H9 (cell line): ENCODE results near the gene HOOK2. TPM values are rescaled to one million over a fixed set of nuclear protein-coding genes. Genes with fewer than 3 reads are reported as not detected.
A peak's percentile ranks its signal among the peaks of the same experiment; 100 is the strongest.

ENCODE experiments used
- DNase-seq: peaks from one replicate; pipeline ENCODE4 v3.0.0-alpha.2; 2017
- H2AFZ ChIP-seq: one replicate; pipeline ENCODE4 v1.6.1; 2013; ENCODE audit warnings: mild to moderate bottlenecking, low read length, control low read depth, moderate library complexity
- H2AK5ac ChIP-seq: 2 replicates; pipeline ENCODE4 v1.6.1; 2013; ENCODE audit warnings: low read length, control low read depth, mixed read lengths; ENCODE audit not compliant: insufficient read length
- H2BK120ac ChIP-seq: one replicate; pipeline ENCODE4 v1.6.1; 2013; ENCODE audit warnings: low read depth, mild to moderate bottlenecking, low read length, control low read depth, inconsistent platforms; ENCODE audit not compliant: poor library complexity, severe bottlenecking
- H2BK12ac ChIP-seq: 2 replicates; pipeline ENCODE4 v1.6.1; 2013; ENCODE audit warnings: low read length, control low read depth, mixed read lengths, low read depth; ENCODE audit not compliant: insufficient read length
- H2BK15ac ChIP-seq: 2 replicates; pipeline ENCODE4 v1.6.1; 2013; ENCODE audit warnings: low read depth, low read length, control low read depth
- H2BK20ac ChIP-seq: one replicate; pipeline ENCODE4 v1.6.1; 2013; ENCODE audit warnings: low read depth, mild to moderate bottlenecking, low read length, control low read depth, inconsistent platforms; ENCODE audit not compliant: poor library complexity, severe bottlenecking
- H2BK5ac ChIP-seq: 2 replicates; pipeline ENCODE4 v1.6.1; 2013; ENCODE audit warnings: low read length, control low read depth, mixed read lengths; ENCODE audit not compliant: insufficient read length
- H3K14ac ChIP-seq: 2 replicates; pipeline ENCODE4 v1.6.1; 2013; ENCODE audit warnings: low read length, control low read depth; ENCODE audit not compliant: insufficient read depth
- H3K18ac ChIP-seq: 2 replicates; pipeline ENCODE4 v1.6.1; 2013; ENCODE audit warnings: low read depth, mild to moderate bottlenecking, mixed read lengths, low read length, control low read depth; ENCODE audit not compliant: insufficient read length
- H3K23ac ChIP-seq: 2 replicates; pipeline ENCODE4 v1.6.1; 2013; ENCODE audit warnings: low read length, control low read depth, mixed read lengths, low read depth; ENCODE audit not compliant: insufficient read length
- H3K23me2 ChIP-seq: 2 replicates; pipeline ENCODE4 v1.6.1; 2013; ENCODE audit warnings: low read depth, mild to moderate bottlenecking, mixed read lengths, low read length, control low read depth; ENCODE audit not compliant: insufficient read length, poor library complexity, severe bottlenecking
- H3K27ac ChIP-seq: 2 replicates; pipeline ENCODE4 v1.5.1; 2013; ENCODE audit warnings: low read length, control low read depth, mixed read lengths, low read depth; ENCODE audit not compliant: insufficient read length
- H3K27me3 ChIP-seq: 2 replicates; pipeline ENCODE4 v1.6.1; 2013; ENCODE audit warnings: low read length, control low read depth, inconsistent platforms; ENCODE audit not compliant: insufficient read depth
- H3K4ac ChIP-seq: 2 replicates; pipeline ENCODE4 v1.6.1; 2013; ENCODE audit warnings: low read depth, mild to moderate bottlenecking, control low read depth, inconsistent platforms, low read length, moderate library complexity
- H3K4me1 ChIP-seq: 2 replicates; pipeline ENCODE4 v1.6.1; 2013; ENCODE audit warnings: low read length, control low read depth, inconsistent platforms; ENCODE audit not compliant: insufficient read depth
- H3K4me2 ChIP-seq: 2 replicates; pipeline ENCODE4 v1.6.1; 2013; ENCODE audit warnings: low read length, control low read depth, mixed read lengths; ENCODE audit not compliant: insufficient read length, insufficient read depth
- H3K56ac ChIP-seq: 2 replicates; pipeline ENCODE4 v1.6.1; 2013; ENCODE audit warnings: low read depth, mild to moderate bottlenecking, mixed read lengths, low read length, control low read depth; ENCODE audit not compliant: insufficient read length
- H3K79me1 ChIP-seq: 2 replicates; pipeline ENCODE4 v1.6.1; 2013; ENCODE audit warnings: low read depth, mild to moderate bottlenecking, moderate library complexity, low read length, control low read depth, inconsistent platforms; ENCODE audit not compliant: insufficient read depth, poor library complexity, severe bottlenecking
- H3K79me2 ChIP-seq: 2 replicates; pipeline ENCODE4 v1.6.1; 2013; ENCODE audit warnings: low read length, control low read depth, inconsistent platforms; ENCODE audit not compliant: insufficient read depth
- H3K9ac ChIP-seq: 2 replicates; pipeline ENCODE4 v1.6.1; 2013; ENCODE audit warnings: low read length, control low read depth, mixed read lengths; ENCODE audit not compliant: insufficient read length; ENCODE audit errors: extremely low read depth
- H3K9me3 ChIP-seq: one replicate; pipeline ENCODE4 v1.6.1; 2013; ENCODE audit warnings: low read depth, low read length, inconsistent platforms; ENCODE audit not compliant: control insufficient read depth
- H3T11ph ChIP-seq: one replicate; pipeline ENCODE4 v1.6.1; 2013; ENCODE audit warnings: mild to moderate bottlenecking, low read length, control low read depth, inconsistent platforms
- H4K20me1 ChIP-seq: one replicate; pipeline ENCODE4 v1.6.1; 2013; ENCODE audit not compliant: control insufficient read depth, insufficient read length, insufficient read depth
- H4K5ac ChIP-seq: 2 replicates; pipeline ENCODE4 v1.6.1; 2013; ENCODE audit warnings: low read depth, mild to moderate bottlenecking, mixed read lengths, low read length, control low read depth; ENCODE audit not compliant: insufficient read length
- H4K8ac ChIP-seq: replicated peaks from 2 replicates; pipeline ENCODE4 v1.6.1; 2013; ENCODE audit warnings: low read length, control low read depth, mixed read lengths, low read depth; ENCODE audit not compliant: insufficient read length
- H4K91ac ChIP-seq: 2 replicates; pipeline ENCODE4 v1.6.1; 2013; ENCODE audit warnings: low read depth, mild to moderate bottlenecking, moderate library complexity, mixed read lengths, low read length, control low read depth; ENCODE audit not compliant: insufficient read length
- H3K27ac Mint-ChIP-seq, 3 experiments: 2 replicates in 2 of 3; 3 replicates in 1 of 3; pipeline ENCODE4 v1.8.0; 2020 to 2021; ENCODE audit warnings: mixed read lengths in 3 of 3, mild to moderate bottlenecking in 1 of 3, moderate library complexity in 1 of 3
- H3K27me3 Mint-ChIP-seq: 2 replicates; pipeline ENCODE4 v1.8.0; 2021; ENCODE audit warnings: low read depth, mild to moderate bottlenecking, moderate library complexity, mixed read lengths
- H3K36me3 Mint-ChIP-seq, 3 experiments: 2 replicates in 2 of 3; 3 replicates in 1 of 3; pipeline ENCODE4 v1.8.0; 2020 to 2021; ENCODE audit warnings: low read depth in 3 of 3, mixed read lengths in 3 of 3; ENCODE audit not compliant: insufficient read depth in 1 of 3
- H3K4me1 Mint-ChIP-seq, 2 experiments: 2 replicates each; pipeline ENCODE4 v1.8.0; 2020; ENCODE audit warnings: mixed read lengths in 2 of 2
- H3K4me3 Mint-ChIP-seq, 2 experiments: 2 replicates in 1 of 2; 3 replicates in 1 of 2; pipeline ENCODE4 v1.8.0; 2020 to 2021; ENCODE audit warnings: mild to moderate bottlenecking in 2 of 2, mixed read lengths in 2 of 2, moderate library complexity in 1 of 2
- H3K9me3 Mint-ChIP-seq, 2 experiments: 2 replicates in 1 of 2; 3 replicates in 1 of 2; pipeline ENCODE4 v1.8.0; 2020; ENCODE audit warnings: mild to moderate bottlenecking in 2 of 2, mixed read lengths in 2 of 2, moderate library complexity in 1 of 2
- WGBS: extraction: QIAGEN DNeasy Blood & Tissue Kit; methylation state at CpG from one replicate; pipeline ENCODE4 v1.1.7; 2013; ENCODE audit warnings: missing lambda C conversion rate, low lambda C conversion rate, mixed read lengths; ENCODE audit not compliant: insufficient read length; ENCODE audit errors: extremely low coverage; 5-methylcytosine and 5-hydroxymethylcytosine counted together
- total RNA-seq: library from RNA; stranded (reverse); gene quantifications from 2 replicates; pipeline ENCODE4 v1.2.1, GENCODE V29; 2021
- TF ChIP-seq, protein P1 (sequence below): fragments of 200-600 bp; sonication (generic); conservative IDR thresholded peaks from 3 replicates; pipeline ENCODE4 v1.8.0; 2021; ENCODE audit warnings: antibody characterized with exemption, mild to moderate bottlenecking

The HOOK2 gene
- total RNA-seq, 1 experiment from 2014 or later: 64.7 TPM

DNA sequence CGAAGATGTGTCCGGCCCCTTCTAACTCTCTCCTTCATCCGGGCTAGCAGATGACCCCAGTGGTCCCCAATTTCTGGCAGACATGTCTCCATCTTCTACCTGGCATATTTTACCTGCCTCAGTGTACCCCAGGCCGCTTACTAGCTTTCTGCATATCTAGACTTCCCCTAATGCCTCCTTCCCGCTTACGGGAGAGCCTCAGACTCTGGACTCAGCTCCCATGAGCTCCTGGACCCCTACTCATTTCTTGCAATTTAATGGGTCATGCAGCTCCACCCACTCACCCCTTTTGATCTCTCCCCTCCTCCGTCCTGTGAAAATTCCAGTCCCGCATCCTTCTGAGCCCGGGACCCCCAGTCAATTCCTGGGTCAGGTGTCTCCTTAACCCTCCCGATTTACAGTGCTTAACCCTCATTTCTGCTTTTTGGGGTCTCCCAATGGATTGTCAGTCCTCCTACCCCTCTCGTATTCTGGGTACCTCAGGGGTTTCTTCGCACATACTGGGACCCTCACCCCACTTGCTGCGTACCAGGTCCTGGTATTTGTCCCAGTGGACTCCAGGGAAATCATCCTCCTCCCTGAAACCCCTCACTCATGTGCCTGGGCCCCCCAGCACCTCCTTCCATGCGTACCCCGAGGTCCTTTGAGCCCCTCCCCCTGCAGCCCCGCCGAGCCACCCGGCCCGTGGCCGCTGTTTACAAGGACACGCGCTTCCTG lies 15.4 kb upstream of the HOOK2 start:
- Mint-ChIP-seq H3K9me3 (no peaks in the 10 kb centered on the region), H3K27me3 (peaks cover 8% of the 10 kb centered on the region), H3K4me1 (peaks cover 34% of the 10 kb centered on the region in 2 experiments), H3K27ac (peak overlapping the region in 2 of 3 experiments; percentile 46 to 73; a peak in 4 of 7 replicates), H3K36me3 (no peaks in the 10 kb centered on the region), H3K4me3 (peak overlapping the region; percentile 76 to 85)
- H4K20me1 ChIP-seq: no peaks in the 10 kb centered on the region
- no peak overlapping the region for H2BK120ac ChIP-seq
- H3K79me1 ChIP-seq: no peaks in the 10 kb centered on the region
- H3K18ac ChIP-seq: peak overlapping the region; percentile 31
- H3K56ac ChIP-seq: no peak overlapping the region
- no peaks in the 10 kb centered on the region; the same call in 1 of the 2 replicates for H3K27me3 ChIP-seq
- TF ChIP-seq, protein P1, sequence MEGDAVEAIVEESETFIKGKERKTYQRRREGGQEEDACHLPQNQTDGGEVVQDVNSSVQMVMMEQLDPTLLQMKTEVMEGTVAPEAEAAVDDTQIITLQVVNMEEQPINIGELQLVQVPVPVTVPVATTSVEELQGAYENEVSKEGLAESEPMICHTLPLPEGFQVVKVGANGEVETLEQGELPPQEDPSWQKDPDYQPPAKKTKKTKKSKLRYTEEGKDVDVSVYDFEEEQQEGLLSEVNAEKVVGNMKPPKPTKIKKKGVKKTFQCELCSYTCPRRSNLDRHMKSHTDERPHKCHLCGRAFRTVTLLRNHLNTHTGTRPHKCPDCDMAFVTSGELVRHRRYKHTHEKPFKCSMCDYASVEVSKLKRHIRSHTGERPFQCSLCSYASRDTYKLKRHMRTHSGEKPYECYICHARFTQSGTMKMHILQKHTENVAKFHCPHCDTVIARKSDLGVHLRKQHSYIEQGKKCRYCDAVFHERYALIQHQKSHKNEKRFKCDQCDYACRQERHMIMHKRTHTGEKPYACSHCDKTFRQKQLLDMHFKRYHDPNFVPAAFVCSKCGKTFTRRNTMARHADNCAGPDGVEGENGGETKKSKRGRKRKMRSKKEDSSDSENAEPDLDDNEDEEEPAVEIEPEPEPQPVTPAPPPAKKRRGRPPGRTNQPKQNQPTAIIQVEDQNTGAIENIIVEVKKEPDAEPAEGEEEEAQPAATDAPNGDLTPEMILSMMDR: no peak
- peak overlapping the region; percentile 48 for H3K4me2 ChIP-seq
- H3K27ac ChIP-seq: no peak overlapping the region
- no peak overlapping the region for H2BK12ac ChIP-seq
- H2BK15ac ChIP-seq: no peak overlapping the region
- no peaks in the 10 kb centered on the region for H3K79me2 ChIP-seq
- H3K23ac ChIP-seq: no peak overlapping the region
- H3K14ac ChIP-seq: no peak overlapping the region
- H3K4ac ChIP-seq: no peak overlapping the region
- no peaks in the 10 kb centered on the region for H3K9me3 ChIP-seq
- WGBS: no CpG with 5 or more reads among the region's 22 CpGs
- peaks cover 37% of the 10 kb centered on the region for H3K23me2 ChIP-seq
- no peak overlapping the region for H2BK20ac ChIP-seq
- no peak for DNase-seq
- H2BK5ac ChIP-seq: no peak overlapping the region
- peaks cover 2% of the 10 kb centered on the region; the same call in 1 of the 2 replicates for H3K4me1 ChIP-seq
- H4K5ac ChIP-seq: no peak overlapping the region
- no peak overlapping the region for H2AK5ac ChIP-seq
- H2AFZ ChIP-seq: no peak overlapping the region
- no peak overlapping the region for H4K8ac ChIP-seq
- no peak overlapping the region for H3T11ph ChIP-seq
- H4K91ac ChIP-seq: no peak overlapping the region
- no peak overlapping the region for H3K9ac ChIP-seq
